Lung microvascular endothelial cell (primary cell): Measurements from ENCODE around the gene MCC. TPM values are rescaled to one million over a fixed set of nuclear protein-coding genes. Genes with fewer than 3 reads are reported as not detected.

Experiments
- DNase-seq, 2 donors: peaks; one replicate each; pipeline versions ENCODE4 v3.0.0 to v3.0.0-alpha.2; 2010; ENCODE audit warnings: low read depth in 2 of 2
- total RNA-seq: library from RNA; depleted of rRNA; stranded (reverse); fragments of >200 nt; gene quantifications from 2 replicates; pipeline ENCODE4 v1.2.1, GENCODE V29; 2014

Gene MCC
- total RNA-seq, 1 donor from 2014 or later = 16.9 TPM

DNA sequence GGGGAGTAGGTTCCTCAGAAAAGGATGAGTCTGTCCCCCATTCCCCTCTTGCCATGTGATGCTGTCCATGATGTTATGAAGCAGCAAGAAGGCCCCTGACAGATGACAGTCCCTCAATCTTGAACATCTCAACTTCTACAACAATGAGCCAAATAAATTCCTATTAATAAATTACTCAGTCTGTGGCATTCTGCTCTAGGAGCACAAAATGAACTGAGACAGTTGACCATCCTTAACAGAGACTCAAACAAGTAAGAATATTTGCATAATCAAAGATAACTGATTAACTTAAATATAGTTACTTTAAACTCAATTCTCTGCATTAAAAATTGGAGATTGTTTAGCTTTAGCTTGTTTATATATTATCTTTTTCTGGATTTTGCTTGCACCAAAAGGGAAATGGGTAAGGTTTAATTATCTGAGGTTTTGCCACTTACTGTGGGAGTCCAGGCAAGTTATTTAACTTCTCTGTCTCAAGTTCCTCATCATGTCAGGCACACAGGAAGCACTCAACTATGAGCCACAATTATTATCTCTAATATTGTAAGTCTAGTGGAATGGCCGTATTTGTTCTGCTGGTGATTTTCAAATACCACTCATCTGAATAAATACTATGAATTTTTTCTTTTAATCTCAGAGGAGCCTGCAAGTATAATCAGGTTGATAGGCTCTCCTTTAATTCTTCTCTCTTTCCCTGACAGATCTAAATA, 216.4 kb downstream of the MCC start:
- peak in 1 of 2 donors; percentile 41 for DNase-seq

DNA sequence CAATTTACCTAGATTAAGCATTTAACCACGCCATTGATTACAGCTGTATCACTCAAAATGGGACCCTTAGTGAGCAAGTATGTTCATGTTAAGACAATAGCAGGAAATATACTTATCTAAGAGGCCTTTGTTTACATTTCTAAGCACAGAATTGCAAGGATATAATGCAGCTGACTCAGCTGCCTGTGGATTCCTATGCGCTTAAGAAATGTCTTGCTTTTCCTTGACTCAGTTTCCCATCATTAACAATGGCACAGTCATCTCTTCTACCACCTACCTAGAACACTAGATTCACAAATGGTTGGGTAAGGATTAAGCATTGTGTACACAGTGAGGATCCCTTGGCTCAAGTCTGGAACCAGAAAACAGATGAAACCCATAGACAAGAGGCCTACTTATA, 217.2 kb downstream of the MCC start:
- DNase-seq = peak in 1 of 2 donors; percentile 87

DNA sequence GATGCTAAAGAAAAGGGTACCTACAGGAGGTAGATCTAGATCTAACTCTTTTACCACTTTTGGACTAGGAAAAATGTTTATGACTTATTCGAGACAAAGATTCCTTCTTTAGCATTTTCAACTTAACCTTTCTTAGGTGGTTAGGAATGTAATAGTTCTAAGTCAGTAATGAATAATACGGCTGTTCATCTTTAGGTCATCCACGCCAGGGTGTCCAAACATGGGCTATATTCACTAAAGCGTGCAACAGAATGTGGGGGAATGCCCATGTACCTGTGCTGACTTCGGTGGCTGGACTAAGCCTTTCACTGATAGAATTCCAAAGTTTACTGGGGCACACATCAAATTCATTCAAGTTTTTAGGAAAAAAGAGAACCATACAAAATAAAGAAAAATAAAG, 218.2 kb downstream of the MCC start:
- no peak for DNase-seq

DNA sequence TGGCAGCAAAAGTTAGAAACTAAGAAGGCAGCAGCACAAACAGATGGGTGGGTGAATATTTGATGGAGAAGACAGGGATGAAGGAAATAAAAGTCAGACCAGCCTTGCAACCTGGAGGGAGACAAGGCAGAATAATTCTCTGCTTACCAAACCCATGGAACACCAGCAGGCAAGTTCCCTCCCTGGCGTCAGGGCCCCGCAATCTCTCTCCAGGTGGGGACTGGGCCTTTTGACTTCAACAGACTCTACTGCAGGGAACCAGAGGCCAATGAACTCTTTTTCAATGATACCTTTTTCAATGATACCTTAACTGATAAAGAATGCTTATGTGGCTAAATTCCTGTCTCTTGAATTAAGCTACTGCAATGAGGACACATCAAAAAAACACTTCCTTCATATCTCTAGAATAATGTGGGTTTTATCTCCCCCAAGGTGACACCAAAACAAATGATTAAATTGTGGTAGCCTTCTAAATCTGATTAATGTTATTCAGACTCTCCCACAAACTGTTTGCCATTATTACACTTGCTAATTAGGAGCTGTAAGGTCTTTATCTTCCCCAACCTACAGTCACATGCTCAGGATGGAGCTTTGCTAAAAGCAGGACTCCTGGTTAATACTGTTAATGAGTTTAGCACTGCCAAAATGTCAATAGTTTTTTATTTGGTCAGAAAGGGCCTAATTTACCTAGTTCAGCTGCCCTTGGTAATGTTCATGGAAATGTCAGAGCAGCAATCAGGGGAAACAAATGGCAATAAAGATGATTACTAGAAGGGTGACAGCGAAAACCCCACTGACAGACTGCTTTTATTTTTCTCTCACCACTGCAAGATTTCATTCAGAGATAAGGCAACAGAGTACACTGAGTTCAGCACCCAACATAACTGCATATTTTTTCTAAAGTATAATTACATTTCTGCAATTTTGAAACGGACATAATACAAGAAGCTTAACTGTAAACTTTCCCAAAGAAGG, 218.9 kb downstream of the MCC start:
- DNase-seq = no peak

DNA sequence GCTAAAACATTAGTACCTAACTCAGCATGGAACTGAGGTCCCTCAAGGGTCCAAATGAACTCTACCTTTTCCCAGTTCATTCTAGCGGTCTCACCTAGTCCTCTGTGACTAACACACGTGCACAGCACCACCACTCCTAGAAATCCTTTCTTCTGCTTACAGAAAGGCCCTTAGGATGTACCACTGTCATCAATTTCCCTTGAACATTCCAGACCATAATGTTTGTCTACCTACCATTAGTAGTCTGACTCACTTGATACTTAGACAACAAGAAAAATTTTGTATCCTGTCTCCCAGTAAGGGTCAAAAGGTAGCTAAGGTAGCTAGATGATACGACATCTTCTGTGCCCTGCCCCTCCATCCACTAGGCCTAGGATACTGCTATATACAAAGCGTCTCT, 220.0 kb downstream of the MCC start:
- DNase-seq = peak in 1 of 2 donors; percentile 28

DNA sequence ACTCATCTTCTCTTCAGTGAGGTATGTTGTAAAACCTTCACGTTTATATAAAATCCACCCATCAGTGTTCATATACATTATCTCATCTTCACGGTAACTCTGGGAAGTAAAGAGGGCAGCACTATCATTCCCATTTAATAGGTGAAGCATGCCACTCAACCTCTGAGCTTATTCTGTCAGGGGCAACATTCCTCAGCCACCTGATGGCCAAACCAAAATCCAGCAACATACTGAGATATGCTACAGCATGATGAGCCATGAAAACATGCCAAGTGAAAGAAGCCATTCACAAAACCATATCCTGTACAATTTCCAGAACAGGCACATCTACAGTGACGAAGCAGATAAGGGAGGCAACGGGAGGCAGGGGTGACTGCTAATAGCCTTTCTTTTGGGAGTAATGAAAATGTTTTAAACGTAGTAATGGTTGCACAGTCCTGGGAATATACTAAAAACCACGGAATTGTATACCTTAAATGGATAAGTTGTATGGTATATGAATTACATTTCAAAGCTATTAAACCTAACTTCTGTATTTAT, 220.8 kb downstream of the MCC start:
- DNase-seq = no peak

DNA sequence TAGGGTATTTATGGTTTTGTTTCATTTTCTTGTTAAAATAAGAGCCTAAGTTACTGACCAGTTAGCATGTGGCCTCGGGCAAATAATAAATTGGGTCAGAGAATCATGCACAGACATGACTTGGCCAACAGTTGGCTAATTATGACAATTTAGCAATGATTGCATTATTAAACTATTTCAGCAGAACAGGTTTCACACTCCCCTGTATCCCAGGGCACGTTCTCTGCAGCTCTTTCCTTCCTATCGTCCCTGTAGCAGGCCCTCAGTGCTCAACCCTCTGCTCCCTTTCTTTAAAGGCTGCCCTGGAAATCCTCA, 221.4 kb downstream of the MCC start:
- no peak for DNase-seq

DNA sequence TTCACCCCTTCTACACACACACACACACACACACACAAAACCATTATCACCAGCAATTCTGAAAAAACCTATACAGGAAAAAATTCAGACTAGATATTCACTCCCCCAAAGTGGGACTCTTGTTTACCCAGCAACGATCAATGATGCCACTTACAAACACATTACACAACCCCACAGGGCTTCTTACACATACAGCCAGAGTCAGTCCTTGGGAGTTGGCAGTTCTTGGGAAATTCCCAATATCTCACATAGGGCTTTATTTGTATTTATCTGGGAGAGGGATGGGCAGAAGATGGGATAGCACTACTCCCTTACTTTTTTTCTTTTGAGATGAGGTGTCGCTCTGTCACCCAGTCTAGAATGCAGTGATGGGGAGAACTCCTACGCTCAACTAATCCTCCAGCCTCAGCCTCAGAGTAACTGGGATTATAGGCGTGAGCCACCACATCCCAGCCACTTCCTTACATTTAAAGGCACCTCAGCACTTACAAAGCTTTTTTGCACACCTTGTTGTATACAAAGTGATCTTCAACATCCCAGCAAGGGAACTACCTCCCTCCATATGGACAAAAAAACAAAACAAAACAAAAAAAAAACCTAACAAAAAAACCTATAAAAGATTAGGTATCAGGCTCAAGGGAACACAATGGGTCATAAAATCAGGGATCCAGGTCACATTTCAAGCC, 221.9 kb downstream of the MCC start:
- no peak for DNase-seq

DNA sequence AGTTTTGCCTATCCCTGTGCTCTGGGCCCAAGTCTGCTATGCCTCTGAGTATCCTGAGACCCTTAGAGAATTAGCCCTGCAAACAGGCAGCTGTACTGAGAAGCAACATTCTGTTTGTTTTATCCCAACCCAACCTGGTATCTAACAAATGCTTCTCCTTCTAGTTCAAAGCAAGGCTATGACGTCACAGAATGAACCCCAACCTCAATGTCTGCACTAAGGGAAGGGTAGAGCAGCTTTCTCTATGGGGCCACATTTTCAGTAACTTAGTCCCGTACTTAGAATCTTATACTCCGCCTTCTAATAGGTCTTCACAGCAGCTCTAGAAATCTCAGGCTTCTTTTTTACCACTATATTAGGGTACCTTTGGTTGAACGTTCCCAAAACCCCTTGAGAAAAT, 223.1 kb downstream of the MCC start:
- no peak for DNase-seq

DNA sequence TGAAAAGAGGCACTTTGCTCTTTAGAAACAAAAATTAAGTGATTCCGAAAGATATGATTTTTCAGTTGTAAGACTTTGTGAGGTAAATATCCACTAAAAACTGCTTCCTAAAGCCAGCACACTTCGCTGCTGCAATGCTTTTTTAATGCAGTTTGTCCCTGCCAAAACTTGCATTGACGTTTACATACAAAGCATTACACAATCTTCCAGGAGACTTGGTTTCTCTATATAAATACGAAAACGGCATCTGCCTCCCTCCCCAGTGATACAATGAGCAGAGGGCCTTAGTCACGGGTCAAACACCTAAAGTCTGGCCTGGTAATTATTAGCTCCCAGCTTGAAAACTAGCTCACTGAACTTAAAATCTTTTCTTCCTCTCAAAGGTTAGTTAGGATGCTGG, 224.2 kb downstream of the MCC start:
- no peak for DNase-seq

DNA sequence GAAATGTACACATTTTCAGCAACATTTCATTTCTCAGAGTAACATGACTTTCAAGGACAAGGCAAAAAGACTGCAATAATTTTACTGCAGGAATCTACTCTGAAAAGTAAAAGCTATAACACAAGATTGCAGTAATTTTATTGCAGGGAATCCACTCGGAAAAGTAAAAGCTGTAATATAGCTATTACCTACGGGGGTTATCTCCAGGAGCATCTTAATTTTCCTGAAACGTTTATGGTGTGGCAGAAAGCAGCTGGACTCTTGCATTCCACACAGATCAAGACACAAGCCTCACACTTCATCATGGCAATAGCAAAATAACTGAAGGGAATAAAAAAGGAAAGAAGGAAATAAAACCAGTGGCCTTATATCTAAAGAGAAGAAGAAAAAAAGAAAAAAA, 224.7 kb downstream of the MCC start:
- DNase-seq = no peak

DNA sequence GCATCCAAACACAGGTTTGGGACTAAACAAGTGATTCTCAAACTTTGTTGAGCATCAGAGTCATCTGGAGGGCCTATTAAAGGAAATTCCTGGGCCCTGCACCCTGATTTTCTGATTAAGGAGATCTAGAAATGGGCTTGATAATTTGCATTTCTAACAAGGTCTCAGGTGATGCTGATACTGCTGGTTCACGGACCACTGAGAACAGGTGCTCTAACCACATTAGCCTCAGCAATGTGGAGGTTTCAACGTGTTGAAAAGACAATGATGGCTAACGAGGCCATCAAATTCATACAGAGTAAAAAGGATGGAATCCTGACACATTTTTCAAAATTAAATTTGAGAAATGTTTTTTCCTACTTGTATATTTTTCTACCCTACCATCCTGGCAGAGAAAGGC, 225.6 kb downstream of the MCC start:
- DNase-seq = no peak

DNA sequence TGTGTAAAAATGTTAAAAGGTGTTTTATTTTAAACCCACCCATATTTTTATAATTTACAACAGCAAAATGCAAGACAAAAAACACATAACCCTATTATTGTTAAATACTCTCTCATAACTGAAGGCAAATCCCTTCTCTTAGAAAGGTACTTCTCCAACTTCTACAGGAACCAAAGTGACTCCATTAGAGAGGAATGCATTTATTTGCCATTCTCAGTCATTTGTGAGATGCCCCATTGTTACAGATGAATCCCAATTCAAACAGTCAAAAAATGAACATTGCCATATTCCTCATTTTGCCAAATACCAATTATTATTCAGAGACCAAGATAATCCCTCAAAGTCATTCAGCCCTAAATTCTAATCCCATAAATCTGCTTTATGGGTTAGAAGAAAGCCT, 229.2 kb downstream of the MCC start:
- no peak for DNase-seq

DNA sequence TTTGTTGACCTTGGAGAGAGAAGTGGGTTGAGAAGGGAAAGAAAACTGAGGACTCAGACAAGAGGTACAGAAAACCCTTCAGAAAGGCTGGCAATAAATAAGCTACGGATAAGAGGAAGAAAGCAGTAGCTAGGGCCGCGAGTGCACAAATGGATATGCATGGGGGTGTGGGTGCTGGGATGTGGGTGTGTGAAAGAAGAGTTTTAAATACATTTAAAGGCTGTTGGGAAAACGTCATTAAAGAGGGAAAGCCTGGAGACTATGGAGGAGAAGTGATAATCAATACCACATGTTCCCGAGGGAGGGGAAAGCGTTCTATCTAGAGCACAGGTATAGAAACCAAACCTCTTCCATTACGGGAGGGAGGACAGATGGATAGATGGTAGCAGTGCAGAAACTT, 230.7 kb downstream of the MCC start:
- DNase-seq = no peak

DNA sequence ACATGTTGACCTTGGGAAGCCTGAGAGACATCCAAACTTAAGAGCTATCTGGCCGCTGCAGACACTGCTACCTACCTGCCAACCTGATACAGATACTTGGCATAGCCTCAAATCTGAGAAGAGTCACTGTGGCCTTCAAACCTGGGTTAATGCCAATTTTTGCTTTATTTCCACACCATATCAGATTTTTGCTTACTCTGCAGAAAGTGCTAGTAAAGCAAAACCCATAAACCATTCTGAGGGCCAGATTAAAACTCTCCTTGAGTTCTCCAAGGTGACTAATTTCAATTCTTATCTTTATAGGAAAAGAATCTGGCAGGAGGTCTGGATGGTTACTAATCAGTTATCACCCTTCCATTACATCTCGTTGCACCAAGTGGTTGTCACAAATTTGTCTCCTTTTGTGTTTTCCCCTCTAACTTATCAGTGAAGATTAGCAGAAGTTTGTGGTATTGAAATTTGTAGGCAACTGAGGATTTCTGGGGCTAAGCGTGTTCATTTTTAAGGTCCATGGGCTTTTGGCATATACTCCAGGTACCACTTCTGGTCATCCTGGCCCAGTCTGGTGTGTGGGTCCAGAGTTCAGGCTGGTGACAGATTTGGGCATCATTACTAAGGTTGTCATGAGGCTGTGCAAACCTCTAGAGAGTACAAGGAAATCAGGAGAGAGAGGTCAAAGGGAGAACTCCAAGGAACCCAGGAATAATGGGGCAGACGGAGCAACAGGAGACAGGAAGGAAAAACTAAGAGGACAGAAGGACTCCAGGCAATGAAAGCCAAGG, 231.4 kb downstream of the MCC start:
- no peak for DNase-seq

DNA sequence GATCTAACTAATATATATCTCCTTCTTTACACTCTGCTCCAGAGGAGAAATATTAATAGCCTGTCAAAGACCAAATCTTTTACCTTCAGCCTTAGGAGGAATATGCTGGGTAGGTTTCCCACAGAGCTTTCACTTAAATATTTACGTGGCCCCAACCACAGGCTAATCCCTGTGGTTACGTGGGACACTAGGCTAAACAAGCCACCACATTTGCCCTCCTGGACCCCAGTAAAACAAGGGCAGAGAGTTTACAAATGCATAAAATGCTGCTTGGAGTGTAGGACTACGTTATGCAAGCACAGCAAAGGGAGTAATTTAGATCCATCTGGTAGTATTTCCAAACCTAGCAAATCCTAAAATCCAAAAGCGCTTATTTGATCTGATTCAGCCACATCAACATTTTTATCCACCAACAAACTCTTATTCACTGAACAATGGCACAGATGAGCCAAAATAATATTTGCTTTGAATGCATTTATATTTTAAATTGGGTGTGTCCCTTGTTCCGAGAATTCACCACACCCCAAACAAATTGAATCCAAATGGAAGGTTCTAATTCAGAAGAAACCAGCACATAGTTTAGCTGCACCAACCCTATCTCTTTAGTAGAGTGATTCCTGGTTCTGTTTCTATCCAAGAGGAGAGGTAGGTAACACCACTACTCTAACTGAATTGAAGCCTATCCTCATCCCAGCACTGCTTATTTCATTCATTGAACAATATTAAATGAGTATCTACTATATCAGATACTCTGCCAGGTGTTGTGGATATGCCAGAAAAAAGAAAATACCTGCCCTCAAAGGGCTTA, 232.5 kb downstream of the MCC start:
- DNase-seq = no peak

DNA sequence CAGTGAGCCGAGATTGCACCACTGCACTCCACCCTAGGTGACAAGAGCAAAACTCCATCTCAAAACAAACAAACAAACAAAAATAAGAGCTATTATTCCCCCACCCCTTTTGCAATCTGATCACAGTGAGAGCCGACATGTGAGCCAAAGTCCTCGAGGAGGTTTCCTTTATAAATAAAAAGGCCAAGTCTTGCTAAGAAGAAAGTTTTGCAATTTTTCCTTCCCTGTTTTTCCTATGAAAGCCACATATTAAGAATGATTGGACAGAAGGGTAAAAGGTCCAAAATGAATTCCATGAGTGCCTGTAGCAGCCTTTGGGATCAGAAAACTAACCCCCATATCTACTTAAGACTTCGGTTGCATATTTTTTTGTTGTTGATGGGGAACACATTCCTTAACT, 233.1 kb downstream of the MCC start:
- DNase-seq = no peak

DNA sequence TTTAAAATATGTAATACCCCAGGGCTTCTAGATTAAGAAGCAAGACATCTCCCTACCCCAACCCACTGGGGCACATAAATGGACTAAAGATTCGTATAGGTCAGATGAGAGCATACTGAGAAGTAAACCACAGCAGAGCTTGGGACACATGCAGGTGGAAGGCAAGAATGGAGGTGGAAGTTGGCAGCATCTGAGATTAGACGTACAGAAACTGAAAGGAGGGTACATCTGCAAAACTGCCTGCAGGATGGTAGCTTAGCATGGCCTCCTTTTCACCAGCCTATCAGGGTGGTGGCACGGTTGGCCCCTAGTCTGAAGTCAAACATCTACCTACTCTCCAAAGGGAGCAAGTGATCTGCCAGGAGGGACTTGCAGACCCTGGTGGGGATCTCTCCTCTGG, 235.2 kb downstream of the MCC start:
- DNase-seq = no peak

DNA sequence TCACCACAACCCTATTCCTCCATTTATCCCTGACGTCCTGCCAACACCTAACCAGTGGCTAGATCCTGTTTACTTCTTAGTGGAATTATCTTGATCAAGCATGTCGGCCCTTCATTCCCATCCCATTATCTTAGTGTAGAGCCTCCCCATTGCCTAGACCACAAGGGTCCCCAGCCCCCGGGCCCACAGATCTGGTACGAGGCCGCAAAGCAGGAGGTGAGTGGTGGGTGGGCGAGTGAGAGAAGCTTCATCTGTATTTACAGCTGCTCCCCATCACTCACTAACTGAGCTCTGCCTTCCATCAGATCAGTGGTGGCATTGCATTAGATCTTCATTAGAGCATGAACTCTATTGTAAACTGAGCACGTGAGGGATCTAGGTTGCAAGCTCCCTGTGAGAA, 236.2 kb downstream of the MCC start:
- no peak for DNase-seq

DNA sequence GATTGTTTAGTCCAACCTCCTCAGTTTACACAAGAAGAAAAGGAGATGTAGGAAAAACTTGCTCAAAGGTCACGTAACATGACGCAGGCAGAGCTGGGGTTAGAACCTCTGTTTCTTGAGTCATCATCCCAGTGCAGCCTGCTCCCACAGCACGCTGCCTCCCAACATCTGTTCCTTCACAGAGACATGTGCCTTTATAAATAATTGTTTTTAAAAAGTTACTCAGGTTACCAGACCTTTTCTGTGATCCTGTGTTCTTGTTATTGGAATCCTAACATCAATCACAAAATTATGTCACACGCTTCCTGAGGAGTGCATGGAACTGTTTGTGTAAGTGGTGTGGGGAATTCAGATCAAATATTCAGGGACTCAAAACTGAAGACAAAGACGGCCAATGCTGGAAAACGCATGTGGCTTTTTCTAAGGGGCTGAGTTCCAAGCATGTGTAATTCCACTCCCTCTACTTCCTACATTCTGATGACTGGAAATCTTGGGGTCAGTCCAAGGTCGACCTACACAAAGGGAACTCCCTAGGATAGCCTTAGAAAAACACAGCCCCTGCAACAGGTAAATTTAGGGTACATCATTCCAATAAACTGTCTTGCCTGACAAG, 237.8 kb downstream of the MCC start:
- peak; percentile 46 to 98 for DNase-seq
